Lower leg skin (tissue), 3 donors: ENCODE data around the gene PHPT1.

Experiments
- POLR2A ChIP-seq, 2 donors: fragments of 450-650 bp; IDR thresholded peaks; one replicate each; pipeline ENCODE4 v1.6.1; 2016 to 2017; ENCODE audit warnings: antibody characterized with exemption in 2 of 2, mild to moderate bottlenecking in 1 of 2, moderate library complexity in 1 of 2
- TF ChIP-seq, protein P1 (sequence below), 3 donors: fragments of 450-650 bp; IDR thresholded peaks; one replicate each; pipeline ENCODE4 v1.5.1; 2016; ENCODE audit warnings: antibody characterized with exemption in 3 of 3, mild to moderate bottlenecking in 3 of 3, moderate library complexity in 2 of 3

GRCh38 chr9:136847826-136848392, 1.3 kb upstream of the PHPT1 start:
- TF ChIP-seq, protein P1, sequence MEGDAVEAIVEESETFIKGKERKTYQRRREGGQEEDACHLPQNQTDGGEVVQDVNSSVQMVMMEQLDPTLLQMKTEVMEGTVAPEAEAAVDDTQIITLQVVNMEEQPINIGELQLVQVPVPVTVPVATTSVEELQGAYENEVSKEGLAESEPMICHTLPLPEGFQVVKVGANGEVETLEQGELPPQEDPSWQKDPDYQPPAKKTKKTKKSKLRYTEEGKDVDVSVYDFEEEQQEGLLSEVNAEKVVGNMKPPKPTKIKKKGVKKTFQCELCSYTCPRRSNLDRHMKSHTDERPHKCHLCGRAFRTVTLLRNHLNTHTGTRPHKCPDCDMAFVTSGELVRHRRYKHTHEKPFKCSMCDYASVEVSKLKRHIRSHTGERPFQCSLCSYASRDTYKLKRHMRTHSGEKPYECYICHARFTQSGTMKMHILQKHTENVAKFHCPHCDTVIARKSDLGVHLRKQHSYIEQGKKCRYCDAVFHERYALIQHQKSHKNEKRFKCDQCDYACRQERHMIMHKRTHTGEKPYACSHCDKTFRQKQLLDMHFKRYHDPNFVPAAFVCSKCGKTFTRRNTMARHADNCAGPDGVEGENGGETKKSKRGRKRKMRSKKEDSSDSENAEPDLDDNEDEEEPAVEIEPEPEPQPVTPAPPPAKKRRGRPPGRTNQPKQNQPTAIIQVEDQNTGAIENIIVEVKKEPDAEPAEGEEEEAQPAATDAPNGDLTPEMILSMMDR (IDR thresholded peaks at IDR 0.05) = no peak
- no peak for TF ChIP-seq POLR2A (IDR thresholded peaks at IDR 0.05)
